GOT3 (cell line): ENCODE results near the gene TBC1D2B.

ENCODE experiments used
- DNase-seq: peaks from one replicate; lab custom pipeline; 2025; ENCODE audit warnings: mixed read lengths; lab: John Stamatoyannopoulos, UW

TBC1D2B gene

DNA sequence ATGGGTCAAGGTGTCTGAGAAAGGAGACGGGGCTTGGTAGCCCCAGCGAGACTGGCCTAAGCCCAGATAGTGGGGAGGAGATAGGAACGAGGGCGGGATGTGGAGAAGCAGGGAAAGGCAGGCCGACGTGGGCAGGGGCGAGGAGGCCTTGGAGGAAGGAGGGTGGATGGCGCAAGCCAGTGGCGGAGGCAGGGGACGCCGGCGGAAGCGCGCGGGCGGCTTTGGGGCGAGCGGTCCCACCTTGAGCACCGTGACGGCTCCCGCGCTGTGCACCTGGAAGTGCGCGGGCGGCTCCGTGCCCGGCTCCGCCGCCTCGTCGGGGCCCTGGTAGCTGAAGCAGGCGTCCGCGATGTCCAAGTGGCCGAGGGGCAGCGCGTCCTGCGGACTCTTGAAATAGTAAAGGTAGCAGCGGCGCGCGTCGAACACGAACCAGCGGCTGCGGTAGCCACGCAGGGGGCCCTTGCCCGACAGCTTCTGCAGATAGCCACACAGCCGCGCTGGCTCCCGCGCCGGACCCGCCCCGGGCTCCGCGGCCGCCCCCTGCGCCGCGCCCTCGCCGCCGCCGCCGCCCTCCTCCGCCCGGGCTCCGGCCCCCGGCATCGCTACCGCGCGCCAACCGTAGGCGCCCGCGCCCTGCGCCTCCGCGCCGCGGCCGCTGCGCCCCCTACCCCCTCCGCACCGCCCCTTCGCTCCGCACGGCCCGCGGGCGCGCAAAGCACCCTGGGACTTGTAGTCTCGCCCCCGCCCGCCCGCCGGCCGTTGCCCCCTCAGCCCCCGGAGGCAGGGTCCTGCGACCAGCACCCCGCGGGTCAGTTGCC, at the start of gene TBC1D2B:
TSS of gene TBC1D2B (minus strand) at position 659 of the 818 bp plus-strand sequence. CDS start at position 600, 59 bp downstream.
- DNase-seq = no peak

GRCh38 chr15:78125267-78125666, 47.8 kb upstream of the TBC1D2B start:
- DNase-seq = no peak

- no peak for DNase-seq
Measured at GRCh38 chr15:78120523-78120922, 43.0 kb upstream of the TBC1D2B start.

GRCh38 chr15:78112551-78112950, 35.0 kb upstream of the TBC1D2B start:
- no peak for DNase-seq

GRCh38 chr15:78111788-78112187, 34.3 kb upstream of the TBC1D2B start:
- DNase-seq = no peak

GRCh38 chr15:78110916-78111475, 33.5 kb upstream of the TBC1D2B start:
- DNase-seq = no peak

- DNase-seq = no peak
Measured at GRCh38 chr15:78110096-78110495, 32.6 kb upstream of the TBC1D2B start.

- DNase-seq = no peak
Measured at GRCh38 chr15:78109156-78109555, 31.6 kb upstream of the TBC1D2B start.

DNA sequence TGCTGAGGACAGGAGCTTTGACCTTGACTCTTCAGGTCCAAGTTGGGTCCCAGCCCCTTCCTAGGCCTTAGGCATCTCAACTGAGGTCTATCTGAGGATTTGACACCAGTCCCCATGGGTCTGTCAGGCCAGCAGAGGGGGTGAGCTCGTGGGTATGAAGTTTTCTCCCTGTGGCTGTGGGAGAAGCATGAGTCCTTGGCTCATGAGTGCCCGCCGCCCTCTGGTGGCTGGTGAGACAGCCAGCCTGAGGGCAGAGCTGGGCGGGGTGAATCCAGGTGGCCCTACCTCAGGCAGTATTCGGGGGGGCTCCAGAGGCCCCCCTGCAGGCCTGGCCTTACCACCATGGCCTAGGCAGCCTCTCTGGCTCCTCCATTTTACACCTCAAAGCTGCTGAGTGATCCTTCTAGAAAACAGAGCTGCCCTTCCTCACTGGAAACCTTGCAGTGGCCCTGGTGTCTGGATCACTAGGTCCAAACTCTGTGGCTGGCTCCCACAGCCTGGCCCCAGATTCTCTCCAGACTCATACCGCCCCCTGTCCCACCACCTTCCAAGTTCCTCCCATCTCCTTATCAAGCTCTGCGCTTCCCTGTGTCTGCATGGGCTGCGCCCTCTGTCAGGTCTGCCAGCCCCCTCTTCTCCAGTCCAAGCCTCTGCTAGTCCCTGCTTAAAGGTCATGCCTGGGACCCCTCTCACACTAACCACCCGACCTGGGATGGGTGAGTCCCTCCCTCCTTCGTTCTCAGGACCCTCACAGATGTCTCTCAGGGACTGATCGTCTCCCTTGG, 31.0 kb upstream of the TBC1D2B start:
- DNase-seq = peak; percentile 17

DNA sequence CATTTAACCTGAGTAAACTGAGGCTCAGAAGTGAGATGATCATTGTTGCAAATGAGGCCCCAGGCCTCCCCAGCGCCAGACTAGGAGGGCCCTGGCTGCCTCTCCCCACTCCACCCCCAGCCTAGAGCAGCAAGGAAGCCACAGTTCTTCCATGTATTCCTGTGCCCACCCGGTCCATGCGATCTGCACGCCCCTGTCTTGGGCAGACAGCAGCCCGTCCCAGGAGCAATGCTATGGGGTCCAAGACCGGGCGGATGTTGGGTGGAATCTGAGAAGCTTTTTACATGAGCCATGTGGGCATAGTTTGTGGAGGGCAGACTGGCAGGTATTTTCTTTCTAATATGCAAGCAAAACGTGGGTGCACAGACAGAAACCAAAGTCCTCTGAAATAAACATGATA, 30.0 kb upstream of the TBC1D2B start:
- DNase-seq = no peak

- DNase-seq = no peak
Measured at GRCh38 chr15:78105476-78106241, 28.1 kb upstream of the TBC1D2B start.

DNA sequence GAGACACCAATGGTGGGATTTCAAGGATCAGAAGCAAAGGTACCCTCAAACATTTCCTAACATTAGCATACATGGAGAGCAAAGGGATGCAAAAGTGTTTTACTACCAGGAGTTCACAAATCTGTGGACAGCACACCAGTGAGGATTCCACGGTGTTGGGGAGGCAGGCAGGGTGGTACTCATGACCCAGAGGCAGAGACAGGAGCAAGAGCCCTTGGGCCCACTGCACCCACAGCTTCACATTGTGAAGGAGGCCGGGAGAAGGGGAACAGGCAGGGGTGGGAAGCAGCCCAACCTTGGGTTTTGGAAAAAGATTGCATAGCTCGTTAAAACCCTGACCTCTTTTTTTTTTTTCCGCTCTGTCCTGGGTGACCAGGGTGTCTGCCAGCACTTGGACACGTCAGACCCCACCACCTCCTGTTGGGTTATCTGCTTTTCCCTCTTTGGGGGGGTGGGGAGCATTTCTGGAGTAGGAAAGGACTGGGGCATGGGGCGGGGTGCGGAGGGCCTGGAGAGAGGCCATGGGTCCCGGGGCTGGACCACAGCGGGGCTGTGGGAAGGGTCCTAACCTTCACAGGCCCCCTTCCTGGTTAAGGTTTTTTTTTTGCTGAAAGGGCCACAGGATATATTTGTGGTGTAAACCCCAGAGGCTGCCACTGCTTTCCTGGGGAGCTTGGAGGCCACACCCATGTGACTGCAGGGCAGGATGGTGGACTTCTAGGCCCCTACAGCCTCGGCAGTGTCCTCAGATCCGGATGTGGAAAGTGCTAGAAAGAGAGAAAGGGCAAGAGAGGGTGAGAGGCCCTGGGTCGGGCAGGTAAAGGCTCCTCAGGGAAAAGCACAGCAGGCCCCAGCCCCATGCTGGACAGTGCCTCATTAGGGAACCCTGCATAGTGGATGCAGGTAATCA, 27.3 kb upstream of the TBC1D2B start:
- no peak for DNase-seq

DNA sequence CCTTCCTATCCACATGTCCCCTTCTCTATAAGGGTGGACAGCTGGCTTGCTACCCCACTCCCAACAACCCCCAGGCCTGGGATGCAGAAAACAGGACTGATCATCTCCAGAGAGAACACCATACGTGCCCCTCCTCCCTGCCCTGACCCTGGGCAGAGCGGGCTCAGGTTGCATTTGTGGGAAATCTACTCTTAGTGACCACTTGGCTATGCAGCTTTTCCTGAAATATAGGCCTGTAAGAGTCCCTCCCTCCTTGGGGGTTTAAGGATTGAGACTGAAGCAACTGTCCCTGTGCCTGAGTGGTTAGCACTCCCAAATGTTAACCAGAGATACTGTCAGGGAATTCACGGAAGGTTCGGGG, 26.6 kb upstream of the TBC1D2B start:
- no peak for DNase-seq

DNA sequence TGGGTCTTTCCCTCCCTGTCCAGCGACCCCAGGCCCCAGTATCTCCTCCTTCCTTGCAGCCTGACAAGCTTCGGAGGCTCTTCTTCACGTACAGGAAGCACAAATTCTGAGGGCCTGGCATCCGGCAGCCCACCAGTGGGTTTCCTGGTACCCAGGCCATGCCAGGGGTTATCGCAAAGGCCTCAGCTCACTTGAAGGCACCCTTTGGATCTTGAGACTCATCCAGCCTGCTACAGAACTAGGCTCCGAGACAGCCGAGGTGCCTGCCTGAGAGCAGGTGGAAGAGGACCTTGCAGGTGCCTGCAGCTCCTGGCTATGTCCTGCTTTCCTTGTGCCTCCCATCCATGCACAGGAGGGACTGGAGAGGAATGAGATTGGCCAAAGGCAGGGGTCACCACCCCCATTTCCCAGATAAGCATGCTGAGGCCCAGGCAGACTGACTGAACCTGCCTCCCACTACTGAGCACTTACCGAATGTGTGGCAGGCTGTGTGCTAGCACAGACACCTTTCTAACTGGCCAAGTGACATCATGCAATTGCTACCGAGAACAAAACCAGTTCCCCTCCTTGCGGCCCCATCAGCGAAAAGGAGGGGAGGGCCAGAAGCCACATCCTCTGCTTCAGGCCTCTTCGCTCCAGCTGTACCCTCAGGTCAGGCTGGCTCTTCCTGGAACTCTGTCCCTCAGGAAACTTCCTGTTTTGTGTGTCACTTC, 26.1 kb upstream of the TBC1D2B start:
- DNase-seq = no peak

- no peak for DNase-seq
Measured at GRCh38 chr15:78102741-78103140, 25.2 kb upstream of the TBC1D2B start.

GRCh38 chr15:78102211-78102610, 24.7 kb upstream of the TBC1D2B start:
- DNase-seq = no peak

GRCh38 chr15:78101423-78102105, 24.1 kb upstream of the TBC1D2B start:
- DNase-seq = no peak

- no peak for DNase-seq
Measured at GRCh38 chr15:78100886-78101285, 23.4 kb upstream of the TBC1D2B start.

- no peak for DNase-seq
Measured at GRCh38 chr15:78098131-78098755, 20.7 kb upstream of the TBC1D2B start.
